ENCODE measurements around the gene SP1. TPM values are rescaled to one million over a fixed set of nuclear protein-coding genes. Genes with fewer than 3 reads are reported as not detected.
A peak's percentile ranks its signal among the peaks of the same experiment; 100 is the strongest.
"Not testable (repeated sequence)": the region's sequence is repeated elsewhere in the genome, so short reads cannot be mapped to it uniquely, and the experiment has no call there.

SP1 gene
- total RNA-seq, 1 donor from 2014 or later, result 112 TPM

DNA sequence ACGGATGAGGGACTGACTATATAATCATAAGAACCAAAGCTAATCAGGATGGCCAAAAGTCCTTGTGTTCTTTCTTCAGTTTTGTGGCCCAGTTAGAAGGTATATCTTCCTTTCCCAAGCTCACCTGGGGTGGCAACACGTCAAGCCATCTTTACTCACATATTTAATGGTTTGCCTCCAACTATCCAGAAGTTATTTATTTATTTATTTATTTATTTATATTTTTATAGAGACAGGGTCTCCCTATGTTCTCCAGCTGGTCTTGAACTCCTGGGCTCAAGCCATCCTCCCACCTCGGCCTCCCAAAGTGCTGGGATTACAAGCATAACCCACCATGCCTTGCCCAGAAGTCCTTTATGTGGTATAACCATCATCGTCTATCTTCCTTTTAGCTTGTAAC lies 32.1 kb upstream of the SP1 start:
- Mint-ChIP-seq H3K27ac (no peak overlapping the region), H3K4me1 (peaks cover 22% of the 10 kb centered on the region), H3K9me3 (no peaks in the 10 kb centered on the region)

DNA sequence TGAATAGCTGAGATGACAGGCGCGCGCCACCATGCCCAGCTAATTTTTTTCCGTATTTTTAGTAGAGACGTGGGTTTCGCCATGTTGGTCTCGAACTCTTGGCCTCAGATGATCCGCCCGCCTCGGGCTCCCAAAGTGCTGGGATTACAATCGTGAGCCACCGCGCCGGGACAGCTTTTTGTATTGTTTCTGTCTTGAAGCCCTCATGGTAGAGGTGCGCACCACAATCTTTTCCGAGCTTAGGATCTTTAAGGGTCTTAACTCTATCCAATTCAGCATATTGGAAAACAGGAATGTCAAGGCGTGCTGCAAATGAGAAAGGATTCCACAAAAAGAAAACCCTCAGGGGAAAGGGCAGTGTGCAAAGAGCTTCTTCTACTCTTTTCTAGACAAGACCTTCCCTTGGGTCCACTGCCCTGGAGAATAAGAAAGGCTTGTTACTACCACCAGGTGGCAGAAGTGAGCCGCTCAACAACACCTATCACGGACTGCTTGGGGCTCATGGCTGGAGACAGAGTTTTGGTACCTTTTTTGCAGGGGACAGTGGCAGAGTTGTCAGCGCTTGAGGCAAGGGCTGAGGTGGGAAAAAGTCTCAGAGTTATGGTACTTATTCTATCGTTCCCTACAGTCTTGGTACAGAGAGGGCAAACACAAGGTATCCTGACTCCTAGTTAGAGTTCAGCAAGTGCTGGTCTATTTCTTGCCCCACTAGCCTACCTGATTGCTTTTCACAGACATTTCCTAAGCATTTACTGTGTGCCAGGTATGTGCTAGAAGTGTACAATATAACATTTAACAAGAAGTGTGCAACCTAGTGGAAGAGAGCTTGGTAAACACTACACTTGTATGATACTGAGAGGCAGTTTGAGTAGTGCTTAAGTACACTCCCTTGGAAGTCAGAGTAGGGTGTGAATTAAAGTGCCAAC lies 27.4 kb upstream of the SP1 start:
- H3K9me3 Mint-ChIP-seq, result no peaks in the 10 kb centered on the region
- H3K27ac Mint-ChIP-seq, result peak overlapping the region; percentile 2
- DNase-seq (ENCODE audit: low spot score in 2 of 2, unreplicated experiment in 2 of 2), result peak; percentile 59 to 85
- H3K4me1 Mint-ChIP-seq, result peaks cover 7% of the 10 kb centered on the region
- no peaks in the 10 kb centered on the region for H3K27me3 Mint-ChIP-seq (ENCODE audit: low read depth)
- no peak overlapping the region for H3K4me3 Mint-ChIP-seq
- peak; percentile 92 for TF ChIP-seq CTCF (IDR thresholded peaks at IDR 0.05; ENCODE audit: unreplicated experiment)
- H3K36me3 Mint-ChIP-seq, result no peaks in the 10 kb centered on the region

More for the DNA sequence above, 32.1 kb upstream of the SP1 start:
- H3K36me3 Mint-ChIP-seq, result no peaks in the 10 kb centered on the region
- no peak overlapping the region for H3K4me3 Mint-ChIP-seq
- TF ChIP-seq CTCF (IDR thresholded peaks at IDR 0.05; ENCODE audit: unreplicated experiment), result no peak
- H3K27me3 Mint-ChIP-seq (ENCODE audit: low read depth), result no peaks in the 10 kb centered on the region
- no peak for DNase-seq (ENCODE audit: low spot score in 2 of 2, unreplicated experiment in 2 of 2)

- Mint-ChIP-seq H3K27me3 (ENCODE audit: low read depth) (no peaks in the 10 kb centered on the region), H3K4me3 (no peak overlapping the region), H3K36me3 (no peaks in the 10 kb centered on the region), H3K4me1 (peaks cover 7% of the 10 kb centered on the region), H3K27ac (no peak overlapping the region), H3K9me3 (no peaks in the 10 kb centered on the region)
- DNase-seq (ENCODE audit: low spot score in 2 of 2, unreplicated experiment in 2 of 2), result no peak
- TF ChIP-seq CTCF (IDR thresholded peaks at IDR 0.05; ENCODE audit: unreplicated experiment), result no peak
Measured at GRCh38 chr12:53353257-53353655, 26.7 kb upstream of the SP1 start.

DNA sequence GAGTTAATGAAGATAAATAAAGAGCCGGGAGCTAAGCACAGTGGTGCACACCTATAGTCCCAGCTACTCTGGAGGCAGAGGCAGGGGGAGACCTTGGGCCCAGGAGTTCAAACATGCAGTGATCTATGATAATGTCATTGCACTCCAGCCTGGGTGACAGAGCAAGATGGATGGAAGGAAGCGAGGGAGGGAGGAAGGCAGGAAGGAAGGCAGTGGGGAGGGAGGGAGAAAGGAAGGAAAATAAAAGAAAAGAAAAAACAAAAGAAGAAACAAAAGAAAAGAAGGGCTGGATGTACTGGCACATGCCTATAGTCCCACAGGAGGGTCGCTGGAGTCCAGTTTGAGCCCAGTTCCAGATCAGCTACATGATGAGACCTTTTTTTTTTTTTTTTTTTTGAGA lies 24.9 kb upstream of the SP1 start:
- no peaks in the 10 kb centered on the region for H3K9me3 Mint-ChIP-seq
- DNase-seq (ENCODE audit: low spot score in 2 of 2, unreplicated experiment in 2 of 2), result no peak
- peaks cover 15% of the 10 kb centered on the region for H3K4me1 Mint-ChIP-seq
- H3K27me3 Mint-ChIP-seq (ENCODE audit: low read depth), result no peaks in the 10 kb centered on the region
- no peaks in the 10 kb centered on the region for H3K36me3 Mint-ChIP-seq
- no peak for TF ChIP-seq CTCF (IDR thresholded peaks at IDR 0.05; ENCODE audit: unreplicated experiment)
- H3K27ac Mint-ChIP-seq, result peak overlapping the region; percentile 80
- no peak overlapping the region for H3K4me3 Mint-ChIP-seq

GRCh38 chr12:53358836-53359419 lies 21.0 kb upstream of the SP1 start:
- Mint-ChIP-seq H3K27me3 (ENCODE audit: low read depth) (no peaks in the 10 kb centered on the region), H3K27ac (peak overlapping the region; percentile 79), H3K4me1 (peaks cover 11% of the 10 kb centered on the region), H3K9me3 (peaks cover 2% of the 10 kb centered on the region), H3K36me3 (no peaks in the 10 kb centered on the region), H3K4me3 (no peak overlapping the region)
- DNase-seq (ENCODE audit: low spot score in 2 of 2, unreplicated experiment in 2 of 2), result no peak
- no peak for TF ChIP-seq CTCF (IDR thresholded peaks at IDR 0.05; ENCODE audit: unreplicated experiment)

DNA sequence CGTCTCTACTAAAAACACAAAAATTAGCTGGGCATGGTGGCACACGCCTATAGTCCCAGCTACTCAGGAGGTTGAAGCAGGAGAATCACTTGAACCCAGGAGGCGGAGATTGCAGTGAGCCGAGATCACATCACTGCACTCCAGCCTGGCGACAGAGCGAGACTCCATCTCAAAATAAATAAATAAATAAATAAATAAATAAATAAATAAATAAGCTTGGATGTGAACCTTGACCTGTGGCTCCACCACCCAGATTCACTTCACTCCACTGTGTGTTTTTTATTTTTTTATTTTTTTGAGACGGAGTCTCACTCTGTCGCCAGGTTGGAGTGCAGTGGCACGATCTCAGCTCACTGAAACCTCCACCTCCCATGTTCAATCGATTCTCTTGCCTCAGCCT lies 18.3 kb upstream of the SP1 start:
- H3K4me3 Mint-ChIP-seq; DNase-seq (ENCODE audit: low spot score in 2 of 2, unreplicated experiment in 2 of 2); H3K9me3 Mint-ChIP-seq; H3K36me3 Mint-ChIP-seq; H3K27ac Mint-ChIP-seq; H3K27me3 Mint-ChIP-seq (ENCODE audit: low read depth): not testable (repeated sequence)
- H3K4me1 Mint-ChIP-seq, result peaks cover 14% of the 10 kb centered on the region
